NT2/D1 (cell line): ENCODE measurements around the gene EPHA6.

ENCODE experiments used
- SUZ12 ChIP-seq: IDR thresholded peaks from 2 replicates; pipeline ENCODE4 v1.6.1; 2011; ENCODE audit not compliant: insufficient read length, insufficient read depth; ENCODE audit errors: extremely low read depth
- YY1 ChIP-seq: IDR thresholded peaks from 2 replicates; pipeline ENCODE4 v1.6.1; 2011; ENCODE audit not compliant: insufficient read length, insufficient read depth
- ZNF274 ChIP-seq: IDR thresholded peaks from 2 replicates; pipeline ENCODE4 v1.6.1; 2011; ENCODE audit warnings: mild to moderate bottlenecking, low read depth, low read length

GRCh38 chr3:97197830-97198229 is 383.4 kb downstream of the EPHA6 start:
- TF ChIP-seq YY1 (no peak), SUZ12 (no peak), ZNF274 (no peak)
